ENCODE measurements around the gene MMS19.

The MMS19 gene

GRCh38 chr10:97444212-97444611 lies 54.0 kb downstream of the MMS19 start:
- TF ChIP-seq EZH2phosphoT487 (IDR thresholded peaks at IDR 0.05; ENCODE audit: borderline replicate concordance, low read length) (no peak), CTCF (IDR thresholded peaks at IDR 0.05; ENCODE audit: low read depth, low read length, poor library complexity, severe bottlenecking) (no peak)

GRCh38 chr10:97442277-97442676 lies 55.9 kb downstream of the MMS19 start:
- Histone ChIP-seq H3K4me2 (ENCODE audit: low read length) (no peak overlapping the region), H3F3A (ENCODE audit: control insufficient read depth, insufficient read depth) (no peaks in the 10 kb centered on the region), H3K79me2 (ENCODE audit: control insufficient read depth, low read length) (peaks cover 44% of the 10 kb centered on the region), H3K36me3 (ENCODE audit: control insufficient read depth, low read length) (peaks cover 57% of the 10 kb centered on the region), H3K9me3 (ENCODE audit: control insufficient read depth, insufficient read depth, low read length) (no peaks in the 10 kb centered on the region), H3K27me3 (ENCODE audit: control insufficient read depth, low read length) (no peaks in the 10 kb centered on the region), H4K20me1 (ENCODE audit: control insufficient read depth, insufficient read depth, low read depth, low read length) (0 out of 2 replicates have a peak, but pooled peaks cover 2% of the 10 kb centered on the region), H3K9me2 (replicated peaks; ENCODE audit: control insufficient read depth, low read length) (no peaks in the 10 kb centered on the region), H3K4me3 (ENCODE audit: low read length) (no peak overlapping the region), H3K27ac (ENCODE audit: low read depth, low read length) (no peak overlapping the region), H3K4me1 (ENCODE audit: control insufficient read depth, low read length) (peaks cover 19% of the 10 kb centered on the region)
- TF ChIP-seq EZH2phosphoT487 (IDR thresholded peaks at IDR 0.05; ENCODE audit: borderline replicate concordance, low read length), result no peak
- TF ChIP-seq CTCF (IDR thresholded peaks at IDR 0.05; ENCODE audit: low read depth, low read length, poor library complexity, severe bottlenecking), result no peak

More at GRCh38 chr10:97444212-97444611, 54.0 kb downstream of the MMS19 start:
- no peaks in the 10 kb centered on the region for H3K9me2 ChIP-seq (replicated peaks; ENCODE audit: control insufficient read depth, low read length)
- peaks cover 28% of the 10 kb centered on the region for H3K4me1 ChIP-seq (ENCODE audit: control insufficient read depth, low read length)
- H4K20me1 ChIP-seq (ENCODE audit: control insufficient read depth, insufficient read depth, low read depth, low read length), result 0 out of 2 replicates have a peak, but pooled peaks cover 7% of the 10 kb centered on the region
- H3K4me2 ChIP-seq (ENCODE audit: low read length), result peak overlapping the region; percentile 93
- H3K27ac ChIP-seq (ENCODE audit: low read depth, low read length), result no peak overlapping the region
- H3K9me3 ChIP-seq (ENCODE audit: control insufficient read depth, insufficient read depth, low read length), result no peaks in the 10 kb centered on the region
- peak overlapping the region; percentile 96 for H3K4me3 ChIP-seq (ENCODE audit: low read length)
- no peaks in the 10 kb centered on the region for H3K27me3 ChIP-seq (ENCODE audit: control insufficient read depth, low read length)
- H3F3A ChIP-seq (ENCODE audit: control insufficient read depth, insufficient read depth), result no peaks in the 10 kb centered on the region
- peaks cover 64% of the 10 kb centered on the region for H3K79me2 ChIP-seq (ENCODE audit: control insufficient read depth, low read length)
- H3K36me3 ChIP-seq (ENCODE audit: control insufficient read depth, low read length), result peaks cover 47% of the 10 kb centered on the region

GRCh38 chr10:97435211-97435610 lies 63.0 kb downstream of the MMS19 start:
- no peaks in the 10 kb centered on the region for H4K20me1 ChIP-seq (ENCODE audit: control insufficient read depth, insufficient read depth, low read depth, low read length)
- no peaks in the 10 kb centered on the region for H3K27me3 ChIP-seq (ENCODE audit: control insufficient read depth, low read length)
- H3K27ac ChIP-seq (ENCODE audit: low read depth, low read length), result no peak overlapping the region
- H3K4me2 ChIP-seq (ENCODE audit: low read length), result no peak overlapping the region
- no peaks in the 10 kb centered on the region for H3K9me2 ChIP-seq (replicated peaks; ENCODE audit: control insufficient read depth, low read length)
- peaks cover 13% of the 10 kb centered on the region for H3K79me2 ChIP-seq (ENCODE audit: control insufficient read depth, low read length)
- H3K4me3 ChIP-seq (ENCODE audit: low read length), result no peak overlapping the region
- no peaks in the 10 kb centered on the region for H3K9me3 ChIP-seq (ENCODE audit: control insufficient read depth, insufficient read depth, low read length)
- TF ChIP-seq EZH2phosphoT487 (IDR thresholded peaks at IDR 0.05; ENCODE audit: borderline replicate concordance, low read length), result no peak
- H3K36me3 ChIP-seq (ENCODE audit: control insufficient read depth, low read length), result peaks cover 67% of the 10 kb centered on the region
- peaks cover 43% of the 10 kb centered on the region for H3F3A ChIP-seq (ENCODE audit: control insufficient read depth, insufficient read depth)
- peaks cover 11% of the 10 kb centered on the region; the same call in 1 of the 2 replicates for H3K4me1 ChIP-seq (ENCODE audit: control insufficient read depth, low read length)

- H4K20me1 ChIP-seq (ENCODE audit: control insufficient read depth, insufficient read depth, low read depth, low read length), result no peaks in the 10 kb centered on the region
- H3K4me2 ChIP-seq (ENCODE audit: low read length), result no peak overlapping the region
- H3F3A ChIP-seq (ENCODE audit: control insufficient read depth, insufficient read depth), result peaks cover 48% of the 10 kb centered on the region
- H3K27me3 ChIP-seq (ENCODE audit: control insufficient read depth, low read length), result no peaks in the 10 kb centered on the region
- H3K4me1 ChIP-seq (ENCODE audit: control insufficient read depth, low read length), result peaks cover 11% of the 10 kb centered on the region; the same call in 1 of the 2 replicates
- H3K27ac ChIP-seq (ENCODE audit: low read depth, low read length), result peak overlapping the region; percentile 16; the same call in 1 of the 2 replicates
- H3K9me3 ChIP-seq (ENCODE audit: control insufficient read depth, insufficient read depth, low read length), result no peaks in the 10 kb centered on the region
- H3K4me3 ChIP-seq (ENCODE audit: low read length), result no peak overlapping the region
- H3K9me2 ChIP-seq (replicated peaks; ENCODE audit: control insufficient read depth, low read length), result no peaks in the 10 kb centered on the region
- H3K79me2 ChIP-seq (ENCODE audit: control insufficient read depth, low read length), result peaks cover 20% of the 10 kb centered on the region
- no peak for TF ChIP-seq EZH2phosphoT487 (IDR thresholded peaks at IDR 0.05; ENCODE audit: borderline replicate concordance, low read length)
- TF ChIP-seq CTCF (IDR thresholded peaks at IDR 0.05; ENCODE audit: low read depth, low read length, poor library complexity, severe bottlenecking), result no peak
- peaks cover 74% of the 10 kb centered on the region for H3K36me3 ChIP-seq (ENCODE audit: control insufficient read depth, low read length)
Measured at GRCh38 chr10:97434557-97434956, 63.7 kb downstream of the MMS19 start.
